ENCODE measurements around the gene HSF2.

Gene HSF2, protein sequence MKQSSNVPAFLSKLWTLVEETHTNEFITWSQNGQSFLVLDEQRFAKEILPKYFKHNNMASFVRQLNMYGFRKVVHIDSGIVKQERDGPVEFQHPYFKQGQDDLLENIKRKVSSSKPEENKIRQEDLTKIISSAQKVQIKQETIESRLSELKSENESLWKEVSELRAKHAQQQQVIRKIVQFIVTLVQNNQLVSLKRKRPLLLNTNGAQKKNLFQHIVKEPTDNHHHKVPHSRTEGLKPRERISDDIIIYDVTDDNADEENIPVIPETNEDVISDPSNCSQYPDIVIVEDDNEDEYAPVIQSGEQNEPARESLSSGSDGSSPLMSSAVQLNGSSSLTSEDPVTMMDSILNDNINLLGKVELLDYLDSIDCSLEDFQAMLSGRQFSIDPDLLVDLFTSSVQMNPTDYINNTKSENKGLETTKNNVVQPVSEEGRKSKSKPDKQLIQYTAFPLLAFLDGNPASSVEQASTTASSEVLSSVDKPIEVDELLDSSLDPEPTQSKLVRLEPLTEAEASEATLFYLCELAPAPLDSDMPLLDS

DNA sequence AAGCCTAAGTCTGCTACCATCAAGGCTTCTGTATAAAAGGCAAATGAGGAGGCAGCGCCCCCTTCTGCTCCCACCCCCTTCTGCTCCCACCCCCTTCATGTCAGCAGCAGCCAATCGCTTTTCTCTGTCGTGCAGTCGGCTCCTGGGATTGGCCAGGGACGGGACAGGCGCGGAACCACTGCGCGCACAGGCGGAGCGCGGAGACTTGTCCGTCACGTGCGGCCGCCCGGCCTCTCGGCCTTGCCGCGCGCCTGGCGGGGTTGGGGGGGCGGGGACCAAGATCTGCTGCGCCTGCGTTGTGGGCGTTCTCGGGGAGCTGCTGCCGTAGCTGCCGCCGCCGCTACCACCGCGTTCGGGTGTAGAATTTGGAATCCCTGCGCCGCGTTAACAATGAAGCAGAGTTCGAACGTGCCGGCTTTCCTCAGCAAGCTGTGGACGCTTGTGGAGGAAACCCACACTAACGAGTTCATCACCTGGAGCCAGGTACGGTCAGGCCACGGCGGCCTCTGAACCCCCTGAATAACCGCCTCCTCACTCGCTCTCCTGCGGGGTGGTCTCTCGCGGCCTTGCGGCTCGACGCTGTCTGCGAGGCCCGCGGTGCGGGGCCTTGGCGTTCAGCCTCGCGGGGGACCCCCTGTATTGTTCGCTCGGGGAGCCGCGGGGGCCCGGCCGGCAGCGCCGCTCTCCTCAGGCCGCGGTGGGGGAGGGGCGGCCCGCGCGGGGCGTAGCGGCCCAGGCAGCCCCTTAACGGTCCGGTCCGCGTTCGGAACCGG, at the start of gene HSF2:
Gene HSF2, plus strand, starts transcription at position 305 of the 773 bp plus-strand sequence. Its CDS starts 86 bp downstream, at position 391.
- DNase-seq (ENCODE audit: low spot score): peak; percentile 93

DNA sequence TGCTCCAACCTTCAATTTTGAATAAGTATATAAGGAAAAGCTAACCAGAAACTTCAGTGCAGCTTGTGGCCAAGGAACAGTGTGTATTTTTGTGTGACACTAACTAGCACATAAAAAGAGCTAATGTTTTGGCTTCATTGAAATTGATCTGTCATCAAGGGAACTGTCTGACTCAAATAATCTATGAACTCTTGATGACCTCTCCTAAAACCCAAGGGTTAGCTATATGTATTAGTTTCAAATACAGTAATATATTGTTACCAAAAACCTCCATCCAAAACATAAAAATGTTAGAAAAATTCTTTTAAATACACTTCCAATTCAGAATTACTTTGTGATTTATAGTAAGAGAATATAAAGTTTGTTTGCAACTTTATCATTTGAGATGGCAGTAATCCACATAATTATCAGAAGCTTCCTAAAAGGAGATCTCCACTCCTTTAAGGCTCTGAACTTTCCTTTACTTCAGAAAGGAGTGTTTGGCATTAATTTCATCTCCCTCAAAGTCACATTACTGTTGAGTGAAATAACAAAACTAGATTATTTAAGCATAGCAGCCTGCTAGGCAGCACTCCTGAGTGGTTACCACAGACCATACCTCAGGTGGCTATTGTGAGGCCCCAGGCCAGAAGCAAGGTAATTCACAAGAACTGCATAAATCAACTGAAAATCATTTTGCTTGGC, 46.3 kb upstream of the HSF2 start:
- no peak for DNase-seq (ENCODE audit: low spot score)

DNA sequence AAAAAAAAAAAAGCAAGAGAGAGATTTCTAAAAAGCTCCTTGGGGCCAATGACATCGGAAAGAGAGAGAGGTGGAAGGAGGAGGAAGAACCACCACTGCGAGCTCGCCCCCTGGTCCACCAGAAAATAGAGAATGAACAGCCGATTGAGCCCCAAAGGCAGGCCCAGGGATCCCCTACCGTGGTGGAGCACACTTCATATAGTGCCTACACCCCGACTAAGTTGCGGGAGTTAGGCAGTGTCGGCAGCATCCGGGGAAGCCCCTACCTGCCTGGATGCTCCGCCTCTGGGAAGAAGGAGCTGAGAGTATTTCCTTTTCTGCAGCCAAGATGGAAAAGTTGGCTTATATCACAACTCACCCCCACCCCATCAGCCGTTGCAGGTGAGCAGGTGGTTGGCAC, 38.6 kb upstream of the HSF2 start:
- no peak for DNase-seq (ENCODE audit: low spot score)

DNA sequence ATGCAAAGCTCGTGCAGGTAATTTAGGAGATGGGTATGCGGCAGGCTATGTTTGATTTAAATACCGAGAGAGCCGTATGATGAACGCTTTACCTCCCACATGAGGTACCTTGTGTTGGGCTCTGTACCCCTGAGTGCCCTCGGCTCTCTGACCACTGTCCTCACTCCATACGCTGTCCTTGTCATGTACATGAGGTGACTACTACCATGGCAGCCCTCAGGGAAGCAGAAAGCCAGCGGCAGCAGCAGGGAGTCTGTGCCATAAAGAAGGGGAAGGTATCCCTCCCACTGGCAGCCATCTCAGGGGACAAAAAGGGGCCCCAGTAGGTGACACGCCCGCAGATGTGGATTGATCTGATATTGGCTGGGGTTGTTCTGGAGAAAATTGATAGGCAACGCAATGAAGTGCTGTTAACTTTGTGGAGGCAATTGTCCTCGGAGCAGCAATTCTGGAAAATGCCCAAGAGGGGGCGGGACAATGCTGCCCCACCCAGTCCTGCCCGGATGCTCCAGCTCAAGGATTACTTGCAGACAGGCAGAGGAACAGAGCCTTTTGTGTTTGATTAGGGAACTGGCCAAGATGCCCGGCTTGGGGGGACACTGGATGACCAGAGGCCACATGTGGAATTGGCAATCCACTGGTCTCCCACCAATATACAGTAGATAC, 38.0 kb upstream of the HSF2 start:
- no peak for DNase-seq (ENCODE audit: low spot score)

DNA sequence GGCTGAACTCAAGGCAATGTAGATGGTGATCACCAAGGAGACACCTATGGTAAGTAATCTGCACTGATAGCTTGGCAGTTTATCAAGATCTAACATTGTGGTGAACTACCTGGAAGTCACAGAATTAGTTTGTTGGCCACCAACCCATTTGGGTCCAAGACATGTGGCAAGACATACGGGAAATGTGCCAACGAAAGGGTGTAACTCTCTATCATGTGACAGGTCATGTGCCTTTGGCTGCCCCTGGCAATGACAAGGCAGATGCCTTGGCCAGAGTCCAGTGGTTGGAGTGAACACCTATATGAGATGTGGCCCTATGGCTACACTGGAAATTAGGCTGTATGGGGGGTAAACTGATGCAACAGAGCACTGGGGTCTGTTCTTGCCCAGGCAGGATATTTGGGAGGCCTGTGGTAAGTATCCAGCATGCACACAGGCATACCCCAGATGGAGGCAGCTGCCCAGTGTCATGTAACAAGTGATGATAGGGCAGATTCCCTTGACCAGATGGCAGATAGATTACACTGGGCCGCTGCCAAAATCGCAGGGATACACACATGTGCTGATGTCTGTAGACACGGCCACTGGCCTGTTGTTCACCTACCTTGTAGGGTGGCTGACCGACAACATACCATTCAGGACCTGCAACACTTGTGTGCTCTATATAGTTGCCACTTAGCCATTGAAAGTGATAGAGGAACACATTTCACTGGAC, 35.5 kb upstream of the HSF2 start:
- no peak for DNase-seq (ENCODE audit: low spot score)

DNA sequence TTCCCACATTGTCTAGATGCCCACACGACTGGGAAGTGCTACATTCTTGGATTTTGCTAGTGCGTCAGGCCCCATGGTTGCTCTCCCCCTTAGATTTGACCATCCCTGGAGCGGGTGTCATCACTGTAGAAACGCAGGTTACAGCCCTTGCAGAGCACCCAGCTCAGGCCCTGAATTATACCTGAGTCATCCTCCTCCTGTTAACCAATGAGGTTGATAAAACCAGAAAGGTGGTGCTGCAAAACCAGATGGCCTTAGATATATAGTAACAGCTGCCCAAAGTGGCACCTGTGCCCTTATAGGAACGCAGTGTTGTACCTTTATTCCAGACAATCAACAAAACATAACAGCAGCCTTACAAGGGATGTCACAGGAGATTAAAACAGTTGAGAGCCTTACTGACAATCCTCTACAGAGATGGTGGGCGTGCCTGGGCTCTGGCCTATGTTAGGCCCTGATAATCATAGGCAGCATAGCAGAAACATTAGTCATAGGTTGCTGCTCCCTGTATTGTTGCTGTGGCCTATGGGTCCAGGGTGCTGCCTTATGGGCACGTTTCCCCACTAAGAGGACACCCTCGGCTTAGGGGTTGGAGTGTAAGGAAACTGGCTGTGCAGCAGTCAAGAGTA, 33.6 kb upstream of the HSF2 start:
- DNase-seq (ENCODE audit: low spot score): no peak

DNA sequence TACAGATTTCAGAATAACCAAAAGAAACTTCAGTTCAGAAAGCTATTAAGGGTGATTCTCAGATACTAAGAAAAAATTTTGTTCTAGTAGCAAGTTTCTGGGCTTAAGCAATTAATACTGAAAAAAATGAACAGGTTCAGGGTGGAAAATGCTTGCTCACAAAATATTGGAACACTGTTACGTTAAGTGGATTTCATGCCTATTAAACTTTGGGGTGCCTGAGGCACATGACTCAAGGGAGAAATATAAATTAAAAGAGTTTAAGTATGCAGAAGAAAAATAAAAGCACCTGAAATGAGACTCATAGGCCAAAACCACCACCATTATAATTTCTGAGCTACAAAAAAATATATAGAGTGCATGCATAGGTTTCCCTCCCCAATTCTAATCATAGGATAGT, 32.3 kb upstream of the HSF2 start:
- no peak for DNase-seq (ENCODE audit: low spot score)

DNA sequence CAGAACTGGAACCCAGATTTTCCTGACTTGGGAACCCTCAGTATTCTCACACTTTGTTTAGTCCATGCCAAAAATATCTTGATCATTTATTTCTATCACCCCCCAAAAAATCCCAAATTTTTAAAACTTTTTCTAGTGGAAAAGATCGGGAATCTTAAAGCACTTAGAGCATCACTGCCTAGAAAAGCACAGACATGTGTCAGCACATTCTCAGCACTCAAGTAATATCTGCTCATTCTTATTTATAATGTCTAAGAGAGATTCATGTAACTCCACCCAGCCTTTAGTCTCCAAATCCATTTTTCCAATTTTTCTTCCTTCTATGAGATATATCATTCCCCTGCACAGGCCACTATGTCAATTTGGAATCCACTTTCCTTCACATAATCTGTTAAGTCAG, 29.9 kb upstream of the HSF2 start:
- DNase-seq (ENCODE audit: low spot score): no peak

DNA sequence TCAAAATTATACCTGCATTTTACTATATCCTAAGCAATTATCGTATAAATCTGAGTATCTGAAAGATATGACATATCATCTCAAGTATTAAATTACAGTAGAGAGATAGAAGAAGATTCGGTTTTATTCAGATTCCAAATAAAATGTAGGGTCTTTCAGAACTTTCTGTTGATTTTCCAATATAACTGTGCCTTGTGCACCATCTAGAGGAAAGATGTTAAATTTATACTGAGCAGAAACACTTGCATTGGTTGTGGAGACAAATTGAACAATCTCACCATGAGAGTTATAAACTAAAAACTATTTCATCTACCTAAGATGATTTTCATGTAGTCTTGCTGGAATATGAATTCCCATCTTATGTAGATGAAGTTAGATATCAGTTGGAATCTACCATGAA, 26.8 kb upstream of the HSF2 start:
- DNase-seq (ENCODE audit: low spot score): no peak

DNA sequence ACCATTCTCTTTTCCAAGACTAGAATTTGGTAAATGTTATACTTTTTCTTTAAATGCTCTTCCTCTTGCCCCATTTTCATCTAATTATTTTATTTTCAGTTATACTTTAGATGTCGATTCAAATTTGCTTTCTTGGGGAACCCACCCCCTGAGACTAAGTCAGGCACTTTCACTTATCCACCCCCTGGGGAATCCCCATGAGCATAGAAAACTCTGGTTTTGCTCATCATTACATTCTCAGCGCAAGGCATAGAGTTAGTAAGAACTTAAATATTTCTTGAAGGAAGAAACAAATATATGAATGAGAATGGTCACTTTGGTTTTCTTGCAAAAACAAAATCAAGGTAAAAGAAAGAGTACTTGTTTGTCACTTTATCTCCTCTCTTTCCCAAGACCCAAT, 25.1 kb upstream of the HSF2 start:
- no peak for DNase-seq (ENCODE audit: low spot score)

DNA sequence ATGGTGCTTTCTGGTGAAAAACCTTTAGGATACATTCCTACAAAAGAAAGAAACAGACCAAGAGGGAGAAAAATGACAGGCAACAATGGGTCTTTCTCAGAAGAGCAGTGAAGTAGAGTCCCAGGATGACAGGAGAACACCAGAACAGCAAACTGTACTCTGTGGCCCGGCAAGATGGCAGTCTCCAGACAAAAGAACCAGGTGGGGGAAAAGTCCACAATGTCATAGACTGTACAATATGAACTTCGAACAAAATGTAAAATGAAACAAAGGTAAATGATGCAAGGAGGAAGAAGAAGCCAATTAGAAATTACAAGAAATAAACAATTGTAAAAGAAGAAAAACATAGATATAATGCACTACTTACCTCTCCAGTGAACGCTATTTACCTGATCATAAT, 23.2 kb upstream of the HSF2 start:
- no peak for DNase-seq (ENCODE audit: low spot score)

DNA sequence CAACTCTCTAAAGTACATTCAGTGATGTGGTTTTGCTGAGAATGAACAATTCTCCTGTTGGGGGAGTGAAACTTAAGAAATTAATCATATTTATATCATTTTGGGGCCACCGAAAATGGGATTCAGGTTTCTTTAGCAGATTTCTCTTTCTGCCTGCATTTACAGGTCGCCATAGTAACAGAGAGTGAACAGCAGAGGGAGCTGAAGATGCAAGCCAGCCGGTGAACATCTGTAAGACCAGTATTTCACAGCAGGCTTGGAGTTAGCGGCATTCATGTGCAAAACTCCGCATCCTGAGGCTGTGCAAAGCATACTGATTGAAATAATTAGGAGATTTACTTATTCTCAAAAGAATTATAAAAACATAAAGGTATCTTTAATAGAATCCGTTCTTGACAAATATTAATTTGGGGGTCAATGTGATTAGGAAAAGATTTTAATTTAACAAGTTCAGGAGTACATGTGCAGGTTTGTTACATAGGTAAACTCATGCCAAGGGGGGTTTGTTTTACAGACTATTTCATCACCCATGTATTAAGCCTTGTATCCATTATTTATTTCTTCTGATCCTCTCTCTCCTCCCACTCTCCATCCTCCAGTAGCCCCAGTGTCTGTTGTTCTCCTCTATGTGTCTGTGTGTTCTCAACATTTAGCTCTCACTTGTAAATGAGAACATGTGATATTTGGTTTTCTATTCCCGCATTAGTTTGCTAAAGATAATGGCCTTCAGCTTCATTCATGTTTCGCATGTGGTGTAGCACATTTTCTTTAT, 17.8 kb upstream of the HSF2 start:
- DNase-seq (ENCODE audit: low spot score): peak; percentile 17

DNA sequence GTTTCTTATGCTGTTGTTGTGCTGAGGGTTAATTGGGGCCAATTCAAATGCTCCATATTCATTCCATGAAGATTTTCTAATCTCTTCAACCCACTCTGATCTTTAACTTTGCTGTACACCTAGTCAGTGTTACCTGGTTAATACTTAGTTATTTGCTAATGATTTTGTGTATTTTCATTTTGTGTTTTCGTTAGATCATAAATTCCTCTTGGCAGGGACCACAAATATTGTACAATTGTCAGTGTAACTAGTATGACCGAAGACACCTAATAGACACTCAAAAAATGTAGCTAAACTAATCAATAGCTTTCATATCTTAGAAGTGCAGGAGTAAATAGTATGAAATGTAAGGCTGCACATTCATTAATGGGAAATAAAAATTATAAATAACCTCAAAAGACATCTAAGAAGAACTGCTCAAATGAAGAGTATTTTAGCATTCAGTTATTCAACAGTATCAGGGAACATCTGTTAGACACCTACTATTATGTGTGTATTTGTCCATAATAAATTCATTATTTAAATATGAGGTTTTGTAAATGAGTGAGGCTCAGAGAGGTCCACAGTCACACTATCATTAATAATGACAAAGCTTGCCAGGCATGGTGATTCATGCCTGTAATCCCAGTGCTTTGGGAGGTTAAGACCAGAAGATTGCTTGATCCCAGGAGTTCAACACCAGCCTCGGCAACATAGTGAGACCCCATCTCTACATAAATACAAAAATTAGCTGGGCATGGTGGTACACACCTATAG, 13.4 kb upstream of the HSF2 start:
- no peak for DNase-seq (ENCODE audit: low spot score)

DNA sequence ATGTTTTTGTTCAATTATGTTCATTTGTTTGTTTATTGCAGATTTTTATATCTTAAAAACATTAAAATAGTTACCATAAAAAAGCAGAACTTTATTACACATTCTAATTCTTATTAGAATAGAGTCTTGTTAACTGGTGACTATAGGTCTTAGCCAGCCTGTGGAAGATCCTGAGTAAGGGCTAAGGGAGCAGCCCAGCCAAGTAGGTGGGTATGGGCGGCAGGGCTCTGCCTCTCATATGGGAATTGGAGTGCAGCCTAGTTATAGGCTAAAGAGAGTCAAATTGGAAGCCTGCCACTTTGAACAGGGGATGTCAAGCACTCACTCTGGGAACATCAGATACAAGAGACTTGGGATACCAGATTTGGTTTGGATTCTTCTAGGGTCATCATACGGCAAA, 10.5 kb upstream of the HSF2 start:
- no peak for DNase-seq (ENCODE audit: low spot score)

DNA sequence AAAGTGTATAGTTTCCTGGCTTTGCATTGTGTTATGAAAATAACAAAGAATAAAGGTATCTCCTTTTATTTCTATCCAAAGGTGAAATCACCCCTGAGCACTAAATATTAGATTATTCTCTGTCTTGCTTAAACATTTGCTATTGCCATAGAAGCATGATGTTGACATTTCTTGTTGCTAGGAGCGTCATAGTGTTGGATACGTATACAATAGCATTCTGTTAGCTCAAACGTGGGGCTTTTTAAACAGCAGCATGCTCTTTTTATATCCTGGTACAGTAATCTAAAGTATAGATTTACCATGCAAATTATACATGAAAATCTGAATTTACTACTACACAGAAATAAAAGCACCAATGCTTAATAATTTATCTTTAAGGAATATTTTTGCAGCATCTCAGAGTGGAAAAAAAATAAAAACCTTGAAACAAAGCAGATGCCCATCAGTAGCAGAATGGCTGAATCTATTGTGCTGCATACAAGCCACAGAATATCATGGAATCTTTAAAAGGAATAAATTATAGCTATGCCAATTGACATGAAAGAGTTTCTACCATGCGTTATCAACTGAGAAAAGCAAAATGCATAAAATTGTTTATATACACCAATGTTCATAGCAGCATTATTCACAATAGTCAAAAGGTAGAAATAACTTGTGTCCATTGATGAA, 9.6 kb upstream of the HSF2 start:
- no peak for DNase-seq (ENCODE audit: low spot score)

DNA sequence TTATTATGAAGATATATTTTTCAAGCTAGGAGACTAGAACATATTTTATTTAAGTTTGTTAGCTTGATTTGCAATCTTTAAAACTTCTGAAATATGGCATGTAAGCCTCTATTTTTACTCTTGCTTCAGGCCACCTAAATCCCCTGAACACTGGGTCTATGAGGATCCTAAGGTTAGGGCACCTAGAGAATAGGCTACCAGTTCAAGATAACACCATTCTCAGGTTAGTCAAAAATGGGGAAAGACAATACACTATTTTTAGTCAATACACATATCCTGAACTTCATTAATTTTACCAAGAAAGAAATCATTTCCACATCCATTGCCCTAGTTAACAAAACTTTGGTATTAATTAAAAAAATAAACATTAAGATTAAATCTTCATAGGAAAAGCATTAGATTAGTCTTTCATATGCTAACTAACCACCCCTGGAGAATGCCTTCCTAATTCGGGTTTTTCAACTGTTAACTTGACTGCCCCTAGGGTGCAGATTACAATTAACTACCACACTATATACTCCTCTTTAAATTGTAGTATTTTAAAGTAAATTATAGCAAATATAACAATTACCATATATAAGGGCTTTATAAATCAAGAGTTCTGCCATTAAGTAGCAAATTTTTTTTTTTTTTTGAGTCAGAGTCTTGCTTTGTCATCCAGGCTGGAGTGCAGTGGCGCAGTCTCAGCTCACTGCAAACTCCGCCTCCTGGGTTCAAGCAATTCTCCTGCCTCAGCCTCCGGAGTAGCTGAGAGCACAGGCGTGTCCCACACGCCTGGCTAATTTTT, 6.7 kb upstream of the HSF2 start:
- DNase-seq (ENCODE audit: low spot score): no peak

DNA sequence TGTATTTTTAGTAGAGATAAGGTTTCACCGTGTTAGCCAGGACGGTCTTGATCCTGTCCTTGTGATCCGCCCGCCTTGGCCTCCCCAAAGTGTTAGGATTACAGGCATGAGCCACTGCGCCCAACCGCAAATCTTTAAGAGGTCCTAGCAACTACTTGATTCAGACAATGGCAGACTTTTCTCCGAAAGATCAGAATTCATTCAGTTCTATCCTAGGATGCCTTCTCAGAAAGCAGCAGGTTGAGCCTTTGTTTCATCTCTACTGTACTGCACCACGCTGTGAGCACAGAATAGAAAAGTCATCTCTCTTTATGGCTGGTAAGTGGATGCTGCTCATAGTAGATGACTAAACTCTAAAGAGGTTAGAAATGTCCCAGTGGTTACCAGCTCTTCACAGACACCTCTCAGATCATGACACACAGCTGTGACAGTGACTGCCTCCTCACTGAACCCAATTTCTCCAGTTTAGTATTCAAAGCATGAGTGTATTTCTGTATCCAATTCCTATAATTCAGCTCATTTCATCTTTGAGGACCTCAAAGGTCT, 6.0 kb upstream of the HSF2 start:
- DNase-seq (ENCODE audit: low spot score): no peak

DNA sequence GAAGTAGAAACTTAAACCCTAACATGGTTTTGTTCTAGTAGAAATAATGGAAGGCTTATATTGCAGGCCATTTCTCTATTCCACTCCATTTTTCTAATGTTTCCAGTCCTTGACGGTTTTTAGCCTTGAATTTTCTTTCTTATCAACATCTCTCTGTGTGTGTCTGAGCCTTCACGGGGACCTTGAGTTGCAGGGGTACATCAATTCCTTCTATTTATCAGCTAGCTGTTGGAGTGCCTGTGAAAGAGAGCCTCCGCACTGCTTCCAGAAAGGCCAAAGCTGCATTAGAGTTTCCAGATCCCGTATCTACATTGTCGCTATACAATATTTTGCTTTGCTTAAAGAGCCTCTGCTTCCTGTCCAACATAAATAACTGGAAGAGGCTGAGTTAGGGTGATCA, 5.4 kb upstream of the HSF2 start:
- DNase-seq (ENCODE audit: low spot score): no peak
